Astrocyte of the hippocampus (primary cell): Measurements from ENCODE around the gene PPP1R26.
"Not testable (repeated sequence)": the region's sequence is repeated elsewhere in the genome, so short reads cannot be mapped to it uniquely, and the experiment has no call there.

Experiments
- DNase-seq: peaks from one replicate; pipeline ENCODE4 v3.0.0; 2011; ENCODE audit warnings: low read depth, low spot score

The PPP1R26 gene

GRCh38 chr9:135479469-135480052, at the start of gene PPP1R26:
PPP1R26 (plus strand) TSS chr9:135479782; CDS start chr9:135484511, 4,729 bp downstream.
- peak; percentile 52 for DNase-seq

- no peak for DNase-seq
Measured at GRCh38 chr9:135437259-135437658, 42.3 kb upstream of the PPP1R26 start.

DNA sequence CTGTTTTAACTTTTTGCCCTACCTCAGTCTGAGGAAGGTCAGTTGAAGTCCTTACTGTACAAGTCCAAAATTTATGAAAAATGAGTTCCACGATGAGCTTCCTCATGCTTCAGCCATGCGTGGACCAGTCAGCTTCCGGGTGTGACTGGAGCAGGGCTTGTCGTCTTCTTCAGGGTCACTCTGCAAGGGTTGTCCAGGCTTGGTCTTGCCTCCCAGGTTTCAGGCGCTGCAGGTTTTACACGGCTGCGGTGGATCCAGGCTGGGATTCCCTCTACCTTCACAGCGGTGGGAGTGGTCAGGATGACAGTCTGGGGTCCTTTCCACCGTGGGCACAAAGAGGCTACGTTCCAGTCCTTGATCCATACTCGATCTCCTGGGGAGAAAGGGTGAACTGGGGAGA, 41.9 kb upstream of the PPP1R26 start:
- not testable (repeated sequence) for DNase-seq

- DNase-seq: not testable (repeated sequence)
Measured at GRCh38 chr9:135438581-135439232, 40.9 kb upstream of the PPP1R26 start.

DNA sequence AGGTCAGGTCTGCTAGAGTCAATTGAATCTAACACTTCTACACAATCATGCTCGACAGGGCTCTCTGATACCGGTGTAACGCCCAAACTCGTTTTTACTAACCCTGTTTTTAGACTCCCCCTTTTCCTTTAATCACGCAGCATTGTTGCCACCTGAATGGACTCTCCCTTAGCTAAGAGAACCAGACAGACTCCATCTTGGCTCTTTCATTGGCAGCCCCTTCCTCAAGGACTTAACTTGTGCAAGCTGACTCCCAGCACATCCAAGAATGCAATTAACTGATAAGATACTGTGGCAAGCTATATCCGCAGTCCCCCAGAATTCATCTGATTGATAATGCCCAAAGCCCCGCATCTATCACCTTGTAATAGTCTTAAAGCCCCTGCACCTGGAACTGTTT, 40.1 kb upstream of the PPP1R26 start:
- DNase-seq: not testable (repeated sequence)

- no peak for DNase-seq
Measured at GRCh38 chr9:135439916-135440315, 39.7 kb upstream of the PPP1R26 start.

DNA sequence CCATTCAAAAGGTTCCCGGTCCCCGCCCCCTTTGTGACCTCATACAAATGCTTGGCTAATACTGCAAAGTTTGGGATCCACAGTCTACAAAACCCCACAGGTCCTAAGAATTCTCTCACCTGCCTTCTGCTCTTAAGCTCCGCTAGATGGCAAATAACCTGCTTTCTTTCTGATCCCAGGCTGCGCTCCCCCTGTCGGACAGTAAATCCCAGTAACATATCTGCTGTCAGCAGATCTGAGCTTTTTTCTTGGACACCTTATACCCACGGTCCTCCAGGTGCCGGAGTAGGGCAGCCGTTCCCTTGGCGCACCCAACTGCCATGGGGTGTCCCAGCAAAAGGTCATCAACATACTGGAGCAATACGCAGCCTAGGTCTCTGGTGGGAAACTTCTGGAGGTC, 39.0 kb upstream of the PPP1R26 start:
- DNase-seq: no peak

DNA sequence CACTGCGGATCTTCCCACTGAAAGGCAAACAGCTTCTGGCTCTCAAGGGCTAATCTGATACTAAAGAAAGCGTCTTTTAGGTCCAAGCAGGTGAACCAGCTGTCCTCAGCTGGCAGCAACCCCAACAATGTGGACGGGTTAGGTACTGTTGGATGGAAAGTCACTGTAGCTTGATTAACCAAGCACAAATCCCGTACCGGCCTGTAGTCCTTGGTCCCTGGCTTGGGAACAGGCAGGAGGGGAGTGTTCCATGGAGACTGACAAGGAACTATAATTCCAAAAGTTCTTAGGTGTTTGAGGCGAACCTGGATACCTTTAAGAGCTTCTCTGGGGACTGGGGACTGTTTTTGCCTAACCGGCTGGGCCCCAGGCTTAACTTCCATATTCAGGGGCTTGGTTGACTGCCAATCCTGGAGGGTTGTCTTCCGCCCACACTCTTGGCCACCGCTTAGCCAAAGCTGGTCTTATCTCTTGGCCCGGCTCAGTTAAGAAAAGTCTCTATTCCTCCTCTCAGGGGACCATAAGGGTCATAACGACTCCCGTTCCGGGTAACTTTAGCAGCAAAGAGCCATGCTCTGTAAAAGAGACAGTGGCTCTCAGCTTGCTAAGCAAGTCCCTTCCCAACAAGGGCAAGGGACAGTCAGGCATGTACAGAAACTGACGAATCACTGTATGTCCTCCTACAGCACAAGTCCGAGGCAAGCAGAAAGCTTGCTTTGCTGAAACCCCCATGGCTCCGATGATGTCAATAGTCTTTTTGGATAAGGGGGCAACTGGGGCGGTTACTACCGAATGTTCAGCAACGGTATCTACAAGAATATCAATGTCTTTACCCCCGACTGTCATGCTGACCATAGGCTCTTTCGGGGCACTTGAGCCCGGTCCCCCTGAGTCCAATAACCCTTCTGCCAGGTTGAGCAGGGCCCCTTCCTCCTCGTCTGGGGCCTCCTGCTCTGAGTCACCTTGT, 38.2 kb upstream of the PPP1R26 start:
- DNase-seq: peak; percentile 17

- no peak for DNase-seq
Measured at GRCh38 chr9:135442075-135442474, 37.5 kb upstream of the PPP1R26 start.

DNA sequence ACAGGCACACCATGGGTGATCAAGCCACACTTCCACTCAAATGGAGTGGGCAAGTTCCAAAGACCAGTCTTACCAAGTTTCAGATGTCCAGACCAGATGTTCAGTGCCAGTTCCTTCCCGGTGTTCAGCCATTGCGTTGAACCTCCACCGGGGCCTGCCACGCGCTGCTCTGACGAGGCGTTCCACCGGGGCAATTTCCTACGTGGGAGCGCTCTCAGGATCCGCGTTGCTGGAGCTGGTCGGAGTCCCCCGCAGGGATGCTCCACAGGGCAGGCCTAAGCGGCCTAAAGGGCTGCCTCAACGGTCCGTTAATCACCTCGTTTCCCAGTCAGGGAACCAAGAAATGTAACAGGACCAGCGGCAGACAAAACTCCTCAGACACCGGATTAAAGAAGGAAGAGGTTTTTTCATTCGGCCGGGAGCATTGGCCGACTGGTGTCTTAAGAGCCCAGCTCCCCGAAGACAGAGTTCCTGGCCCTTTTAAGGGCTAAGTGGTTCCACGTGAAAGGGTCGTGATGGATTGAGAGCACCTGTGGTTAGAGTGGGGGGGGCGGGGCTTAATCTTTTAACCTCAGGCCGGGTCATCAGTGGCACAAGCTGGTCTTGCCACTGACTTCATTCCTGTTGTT, 35.7 kb upstream of the PPP1R26 start:
- DNase-seq: no peak

GRCh38 chr9:135447126-135447525, 32.5 kb upstream of the PPP1R26 start:
- DNase-seq: no peak

DNA sequence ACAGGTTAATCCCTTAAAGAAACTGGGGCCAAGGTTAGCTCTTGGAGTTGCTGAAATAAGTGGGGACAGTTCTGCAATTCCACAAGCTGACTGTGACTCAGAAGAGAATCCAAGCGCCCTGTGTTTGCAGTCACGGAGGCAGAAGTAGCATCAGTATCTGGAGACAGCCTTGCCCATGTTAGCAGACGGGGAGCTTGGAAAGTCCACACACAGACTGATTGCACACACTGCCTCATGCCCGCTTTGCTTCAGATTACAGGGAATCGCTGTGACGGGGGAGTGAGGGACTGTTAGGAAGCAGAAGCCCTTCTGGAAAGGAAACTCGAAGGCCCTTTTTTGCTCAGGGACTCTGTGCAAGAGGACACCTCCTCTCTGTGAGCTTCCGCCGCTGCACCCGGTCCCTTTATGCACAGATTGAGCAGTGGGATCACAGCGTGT, 30.9 kb upstream of the PPP1R26 start:
- DNase-seq: no peak

DNA sequence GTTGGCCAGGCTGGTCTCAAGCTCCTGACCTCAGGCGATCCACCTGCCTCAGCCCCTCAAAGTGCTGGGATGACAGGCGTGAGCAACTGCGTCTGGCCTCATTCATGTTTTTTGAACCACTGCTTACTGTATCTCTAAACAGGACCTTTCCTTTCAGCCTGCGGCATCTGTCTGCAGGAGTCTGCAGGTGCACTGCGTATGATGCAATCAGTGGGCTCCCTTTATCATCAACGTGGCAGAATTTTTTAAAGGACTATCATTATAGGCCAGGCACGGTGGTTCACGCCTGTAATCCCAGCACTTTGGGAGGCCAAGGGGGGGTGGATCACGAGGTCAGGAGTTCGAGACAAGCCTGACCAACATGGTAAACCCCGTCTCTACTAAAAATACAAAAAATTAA, 30.1 kb upstream of the PPP1R26 start:
- not testable (repeated sequence) for DNase-seq

DNA sequence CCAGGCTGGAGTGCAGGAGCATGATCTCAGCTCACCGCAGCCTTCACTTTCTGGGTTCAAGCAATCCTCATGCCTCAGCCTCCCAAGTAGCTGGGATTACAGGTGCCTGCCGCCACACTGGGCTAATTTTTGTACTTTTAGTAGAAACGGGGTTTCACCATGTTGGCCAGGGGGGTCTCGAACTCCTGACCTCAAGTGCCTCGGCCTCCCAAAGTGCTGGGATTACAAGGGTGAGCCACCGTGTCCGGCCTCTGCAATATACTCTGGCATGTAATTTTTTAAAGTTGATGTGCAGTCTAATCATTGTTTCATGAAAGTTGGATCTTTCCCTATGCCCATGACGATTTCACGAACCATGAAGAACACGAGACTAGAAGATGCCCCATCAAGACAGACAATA, 28.6 kb upstream of the PPP1R26 start:
- DNase-seq: no peak

GRCh38 chr9:135451909-135452308, 27.7 kb upstream of the PPP1R26 start:
- not testable (repeated sequence) for DNase-seq

DNA sequence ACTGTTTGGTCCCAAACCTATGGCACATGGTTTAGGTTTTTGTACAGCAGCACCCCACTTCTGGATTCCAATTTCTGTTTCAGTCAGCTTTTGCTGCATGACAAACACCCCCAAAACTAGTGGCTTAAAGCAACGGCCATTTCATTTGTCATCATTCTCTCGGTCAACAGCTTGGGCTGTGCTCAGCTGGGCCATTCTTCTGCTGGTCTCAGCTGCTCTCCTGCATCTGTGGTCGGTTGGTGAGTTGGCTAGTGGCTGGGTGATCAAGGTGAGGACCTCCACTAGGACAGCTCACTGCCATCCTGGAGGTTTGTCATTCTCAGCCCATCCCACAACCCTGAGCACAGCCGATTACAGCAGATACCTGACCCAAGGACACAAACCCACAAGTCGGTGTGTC, 24.8 kb upstream of the PPP1R26 start:
- DNase-seq: no peak

GRCh38 chr9:135455401-135456030, 24.1 kb upstream of the PPP1R26 start:
- DNase-seq: no peak

DNA sequence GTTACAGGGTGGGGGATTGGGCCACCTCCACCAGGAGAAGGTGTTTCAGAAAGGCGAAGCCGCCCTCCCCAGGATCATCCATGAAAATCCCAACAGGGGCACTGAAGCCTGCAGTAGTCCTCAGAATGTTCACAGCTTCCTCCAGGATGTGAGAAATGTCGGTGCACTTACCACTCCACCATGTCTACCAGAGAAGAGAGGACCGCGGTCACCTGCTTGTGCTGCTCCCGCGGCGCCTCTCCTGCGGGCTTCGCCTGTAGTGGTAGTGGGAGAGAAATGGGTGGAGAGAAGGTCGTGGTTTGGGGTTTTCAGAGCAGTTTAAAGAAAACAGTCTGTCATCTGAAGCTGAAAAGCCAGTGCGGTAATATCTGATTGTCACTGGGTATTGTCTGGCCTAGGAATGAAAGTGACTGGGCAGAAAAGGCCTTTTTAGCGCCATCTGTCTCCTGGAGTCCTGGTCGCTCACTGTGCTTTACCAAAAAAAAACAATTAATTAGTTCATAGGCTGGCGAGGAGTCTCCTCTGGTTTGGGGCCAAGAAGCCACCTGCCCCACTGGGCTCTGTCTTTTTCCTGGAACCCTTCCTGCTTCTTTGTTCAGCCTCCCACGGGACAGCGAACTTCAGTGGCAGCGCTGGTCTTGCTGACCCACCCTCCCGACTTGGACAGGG, 23.0 kb upstream of the PPP1R26 start:
- DNase-seq: no peak

DNA sequence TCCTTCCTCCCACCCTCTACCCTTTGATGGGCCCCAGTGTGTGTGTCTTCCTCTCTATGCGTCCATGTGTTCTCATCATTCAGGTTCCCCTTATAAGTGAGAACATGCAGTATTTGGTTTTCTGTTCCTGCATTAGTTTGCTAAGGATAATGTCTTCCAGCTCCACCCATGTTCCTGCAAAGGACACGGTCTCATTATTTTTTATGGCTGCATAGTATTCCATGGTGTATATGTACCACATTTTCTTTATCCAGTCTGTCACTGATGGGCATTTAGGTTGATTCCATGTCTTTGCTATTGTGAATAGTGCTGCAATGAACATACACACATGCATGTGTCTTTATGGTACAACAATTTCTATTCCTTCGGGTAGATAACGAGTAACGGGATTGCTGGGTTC, 21.1 kb upstream of the PPP1R26 start:
- not testable (repeated sequence) for DNase-seq

GRCh38 chr9:135461936-135462335, 17.6 kb upstream of the PPP1R26 start:
- DNase-seq: no peak

DNA sequence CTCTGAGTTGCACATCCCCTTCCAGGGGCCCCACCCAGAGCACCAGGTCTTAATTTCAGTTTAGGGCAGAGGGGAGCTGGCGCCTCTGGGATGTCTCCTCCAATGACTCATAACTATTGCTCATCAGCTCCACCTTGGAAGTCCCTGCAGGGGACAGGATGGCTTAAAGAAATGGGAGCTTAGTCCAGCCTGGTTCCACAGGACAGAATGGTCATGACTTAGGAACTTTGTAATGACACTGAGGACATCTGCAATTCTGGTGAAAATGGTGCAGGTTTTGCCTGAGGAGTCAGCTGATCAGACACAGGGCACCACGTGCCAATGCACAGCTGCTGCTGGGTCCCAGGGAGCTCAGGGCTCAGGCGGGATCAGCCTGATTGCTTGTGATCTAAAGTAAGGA, 16.4 kb upstream of the PPP1R26 start:
- DNase-seq: no peak
